GM23338 (cell line): ENCODE measurements around the gene SMYD3.

Source experiments
- CTCF ChIP-seq, 2 experiments: fragments of 200-600 bp in 1 of 2; sonication (generic) in 1 of 2; conservative IDR thresholded peaks; 2 replicates each; pipeline versions ENCODE4 v1.5.1 to v1.6.1; 2016 to 2017; ENCODE audit warnings: antibody characterized with exemption in 2 of 2, low read depth in 2 of 2, mild to moderate bottlenecking in 2 of 2, moderate library complexity in 1 of 2
- ETS1 ChIP-seq: IDR thresholded peaks from 2 replicates; pipeline ENCODE4 v1.6.1; 2016; ENCODE audit warnings: antibody characterized with exemption
- EZH2 ChIP-seq: fragments of 200-600 bp; sonication (generic); IDR thresholded peaks from one replicate; pipeline ENCODE4 v1.8.0; 2017; ENCODE audit warnings: antibody characterized with exemption, mild to moderate bottlenecking, low read depth; ENCODE audit not compliant: unreplicated experiment
- EZH2phosphoT487 ChIP-seq: fragments of 200-600 bp; sonication (generic); IDR thresholded peaks from one replicate; pipeline ENCODE4 v1.8.1; 2018; ENCODE audit warnings: antibody characterized with exemption; ENCODE audit not compliant: unreplicated experiment
- JUNB ChIP-seq: IDR thresholded peaks from one replicate; pipeline ENCODE4 v1.6.1; 2016; ENCODE audit warnings: antibody characterized with exemption; ENCODE audit not compliant: unreplicated experiment
- POLR2AphosphoS5 ChIP-seq: IDR thresholded peaks from 2 replicates; pipeline ENCODE4 v1.6.1; 2016; ENCODE audit warnings: antibody characterized with exemption, low read depth
- REST ChIP-seq: IDR thresholded peaks from one replicate; pipeline ENCODE4 v1.6.1; 2018; ENCODE audit warnings: antibody characterized with exemption; ENCODE audit not compliant: unreplicated experiment
- STAT1 ChIP-seq: IDR thresholded peaks from one replicate; pipeline ENCODE4 v1.6.1; 2016; ENCODE audit warnings: antibody characterized with exemption; ENCODE audit not compliant: unreplicated experiment
- ZNF114 ChIP-seq: fragments of 250-450 bp; sonication (Bioruptor Pico); IDR thresholded peaks from 2 replicates; pipeline ENCODE4 v1.5.0; 2020; ENCODE audit warnings: mild to moderate bottlenecking, moderate library complexity
- ZNF331 ChIP-seq: fragments of 250-450 bp; sonication (Bioruptor Pico); IDR thresholded peaks from 2 replicates; pipeline ENCODE4 v1.5.0; 2020; ENCODE audit warnings: low read depth, mild to moderate bottlenecking, moderate library complexity
- ZNF462 ChIP-seq: fragments of 250-450 bp; sonication (Bioruptor Pico); IDR thresholded peaks from 2 replicates; pipeline ENCODE4 v1.5.0; 2020; ENCODE audit warnings: mild to moderate bottlenecking, moderate library complexity

GRCh38 chr1:245932302-245932972 is 574.6 kb downstream of the SMYD3 start:
- TF ChIP-seq CTCF (conservative IDR thresholded peaks at IDR 0.05; ENCODE audit: low read depth in 2 of 2) = no peak
- no peak for TF ChIP-seq EZH2phosphoT487
- TF ChIP-seq REST = no peak
- no peak for TF ChIP-seq EZH2
- TF ChIP-seq POLR2AphosphoS5 = no peak
- TF ChIP-seq ETS1 = no peak
- no peak for TF ChIP-seq STAT1
- TF ChIP-seq ZNF462 (CRISPR knock-in tag) = no peak
- TF ChIP-seq JUNB = no peak
- TF ChIP-seq ZNF114 (CRISPR knock-in tag) = no peak
- TF ChIP-seq ZNF331 = no peak
